Measurements from ENCODE around the gene ADSS1. TPM values are rescaled to one million over a fixed set of nuclear protein-coding genes. Genes with fewer than 3 reads are reported as not detected.

The ADSS1 gene
- total RNA-seq, 4 donors from 2014 or later = 4.4 to 11.3 (median 7.1) TPM; not detected in 1

DNA sequence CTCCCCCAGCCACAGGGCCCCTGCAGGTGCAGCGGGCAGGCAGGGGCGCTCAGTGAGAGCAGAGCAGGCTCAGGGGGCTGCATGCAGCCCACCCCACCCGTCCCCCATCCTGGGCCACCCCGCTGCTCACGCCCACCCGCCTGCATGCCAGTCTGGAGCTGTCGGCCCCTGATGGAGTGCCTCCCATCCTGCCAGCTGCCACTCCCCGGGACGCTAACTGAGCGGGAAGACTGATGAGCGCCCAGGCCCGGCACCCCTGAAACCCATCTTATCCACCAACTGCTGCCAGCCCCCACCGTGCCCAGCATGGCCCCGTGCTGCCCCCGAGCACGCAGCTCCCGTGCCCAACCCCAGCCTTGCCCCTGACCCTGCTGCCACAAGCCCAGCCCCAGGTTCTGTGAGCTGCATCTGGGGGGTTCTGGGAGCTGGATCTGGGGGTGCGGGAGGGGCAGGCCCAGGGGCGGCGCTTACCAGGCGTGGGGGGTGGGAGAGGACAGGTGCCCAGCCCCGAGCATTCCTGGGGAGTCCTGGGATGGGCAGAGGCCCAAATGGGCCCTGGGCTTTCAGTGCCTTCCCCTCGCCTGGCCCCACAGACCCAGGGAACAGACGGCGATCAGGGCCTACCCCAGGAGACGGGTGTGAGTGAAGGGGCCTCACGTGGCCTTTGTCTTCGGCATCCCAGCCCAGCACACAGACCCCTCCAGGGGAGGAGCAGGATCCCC is 58.2 kb downstream of the ADSS1 start:
- Histone ChIP-seq H3K9me3 (no peaks in the 10 kb centered on the region), H3K27me3 (no peaks in the 10 kb centered on the region), H3K4me3 (no peak overlapping the region), H3K36me3 (no peaks in the 10 kb centered on the region), H3K4me1 (peaks cover 0 to 7% (median 1%) of the 10 kb centered on the region in 4 donors), H3K27ac (no peak overlapping the region)
- in situ Hi-C loops (cut with MboI; ENCODE audit: low pct_ligation_motif_present in 1 of 4, low pct_unique_long_range_greater_than_20kb in 1 of 4, low sequenced_read_pairs in 3 of 4) = no loop called here
- no peak for DNase-seq
- 88% methylated on average over 17 of the region's 28 CpGs; no CpG with 5 or more reads in 1 of the 2 donors for WGBS, 2 donors (ENCODE audit: low coverage in 1 of 2)
- TF ChIP-seq POLR2AphosphoS5 (IDR thresholded peaks at IDR 0.05) = no peak
- TF ChIP-seq EP300 (IDR thresholded peaks at IDR 0.05; ENCODE audit: low read depth) = no peak
- no peak for TF ChIP-seq CTCF (IDR thresholded peaks at IDR 0.05)
- no peak for TF ChIP-seq POLR2A (IDR thresholded peaks at IDR 0.05)
- intact Hi-C loops (cut with DNase I; ENCODE audit: low total_unique reads) = no loop called here

- TF ChIP-seq POLR2A (IDR thresholded peaks at IDR 0.05) = no peak
- no peak for TF ChIP-seq POLR2AphosphoS5 (IDR thresholded peaks at IDR 0.05)
- no peak for TF ChIP-seq CTCF (IDR thresholded peaks at IDR 0.05)
- TF ChIP-seq EP300 (IDR thresholded peaks at IDR 0.05; ENCODE audit: low read depth) = no peak
- Histone ChIP-seq H3K36me3 (no peaks in the 10 kb centered on the region), H3K4me1 (peaks cover 0 to 9% (median 2%) of the 10 kb centered on the region in 4 donors), H3K4me3 (no peak overlapping the region), H3K27me3 (no peaks in the 10 kb centered on the region), H3K27ac (no peak overlapping the region), H3K9me3 (no peaks in the 10 kb centered on the region)
- intact Hi-C loops (cut with DNase I; ENCODE audit: low total_unique reads) (no loop called here), in situ Hi-C loops (cut with MboI; ENCODE audit: low pct_ligation_motif_present in 1 of 4, low pct_unique_long_range_greater_than_20kb in 1 of 4, low sequenced_read_pairs in 3 of 4) (no loop called here)
- no peak for DNase-seq
- WGBS, 2 donors (ENCODE audit: low coverage in 1 of 2) = 80% methylated on average over 11 of the region's 13 CpGs; no CpG with 5 or more reads in 1 of the 2 donors
Measured at GRCh38 chr14:104782808-104783139, 58.7 kb downstream of the ADSS1 start.

GRCh38 chr14:104783484-104784217 is 59.6 kb downstream of the ADSS1 start:
- WGBS, 2 donors (ENCODE audit: low coverage in 1 of 2) = 88% methylated on average over 16 of the region's 16 CpGs; no CpG with 5 or more reads in 1 of the 2 donors
- Histone ChIP-seq H3K27ac (no peak overlapping the region), H3K4me1 (peaks cover 0 to 9% (median 4%) of the 10 kb centered on the region in 4 donors), H3K4me3 (no peak overlapping the region), H3K9me3 (no peaks in the 10 kb centered on the region), H3K36me3 (no peaks in the 10 kb centered on the region), H3K27me3 (no peaks in the 10 kb centered on the region)
- in situ Hi-C loops (cut with MboI; ENCODE audit: low pct_ligation_motif_present in 1 of 4, low pct_unique_long_range_greater_than_20kb in 1 of 4, low sequenced_read_pairs in 3 of 4) = no loop called here
- intact Hi-C loops (cut with DNase I; ENCODE audit: low total_unique reads) = no loop called here
- no peak for DNase-seq
- TF ChIP-seq POLR2AphosphoS5 (IDR thresholded peaks at IDR 0.05) (no peak), POLR2A (IDR thresholded peaks at IDR 0.05) (no peak), EP300 (IDR thresholded peaks at IDR 0.05; ENCODE audit: low read depth) (no peak), CTCF (IDR thresholded peaks at IDR 0.05) (no peak)

- WGBS, 2 donors (ENCODE audit: low coverage in 1 of 2) = 87% methylated on average over 5 of the region's 9 CpGs; no CpG with 5 or more reads in 1 of the 2 donors
- TF ChIP-seq POLR2AphosphoS5 (IDR thresholded peaks at IDR 0.05) (no peak), CTCF (IDR thresholded peaks at IDR 0.05) (no peak), POLR2A (IDR thresholded peaks at IDR 0.05) (no peak), EP300 (IDR thresholded peaks at IDR 0.05; ENCODE audit: low read depth) (no peak)
Measured at GRCh38 chr14:104784218-104784568, 60.2 kb downstream of the ADSS1 start.

More at GRCh38 chr14:104784218-104784568, 60.2 kb downstream of the ADSS1 start:
- H3K4me3 ChIP-seq = no peak overlapping the region
- no peaks in the 10 kb centered on the region for H3K36me3 ChIP-seq
- intact Hi-C loops (cut with DNase I; ENCODE audit: low total_unique reads) = no loop called here
- no peaks in the 10 kb centered on the region for H3K27me3 ChIP-seq
- in situ Hi-C loops (cut with MboI; ENCODE audit: low pct_ligation_motif_present in 1 of 4, low pct_unique_long_range_greater_than_20kb in 1 of 4, low sequenced_read_pairs in 3 of 4) = no loop called here
- H3K4me1 ChIP-seq = peaks cover 0 to 9% (median 4%) of the 10 kb centered on the region in 4 donors
- H3K9me3 ChIP-seq = no peaks in the 10 kb centered on the region
- no peak overlapping the region for H3K27ac ChIP-seq
- DNase-seq = no peak

Data from transverse colon (tissue), 4 donors.